Dedifferentiated amniotic fluid mesenchymal stem cell (primary cell): Measurements from ENCODE around the gene ARF4.
A peak's percentile ranks its signal among the peaks of the same experiment; 100 is the strongest.

Experiments
- DNase-seq: peaks from one replicate; pipeline ENCODE4 v3.0.0-alpha.2; 2016; ENCODE audit errors: extremely low spot score

ARF4 gene

DNA sequence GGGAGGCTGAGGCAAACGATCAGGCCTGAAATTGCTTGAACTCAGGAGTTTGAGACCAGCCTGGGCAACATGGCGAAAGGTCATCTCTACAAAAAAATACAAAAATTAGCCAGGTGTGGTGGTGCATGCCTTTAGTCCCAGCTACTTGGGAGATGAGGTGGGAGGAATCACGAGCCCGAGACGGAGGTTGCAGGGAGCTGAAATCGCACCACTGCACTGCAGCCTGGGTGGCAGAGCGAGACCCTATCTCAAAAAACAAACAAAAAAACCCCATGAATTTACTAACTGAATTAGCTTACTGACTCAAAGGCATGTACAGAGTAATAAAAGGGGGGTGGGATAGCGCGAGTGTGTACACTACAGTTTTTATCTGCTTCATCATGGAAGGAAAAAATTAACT, 19.3 kb downstream of the ARF4 start:
- DNase-seq: no peak

DNA sequence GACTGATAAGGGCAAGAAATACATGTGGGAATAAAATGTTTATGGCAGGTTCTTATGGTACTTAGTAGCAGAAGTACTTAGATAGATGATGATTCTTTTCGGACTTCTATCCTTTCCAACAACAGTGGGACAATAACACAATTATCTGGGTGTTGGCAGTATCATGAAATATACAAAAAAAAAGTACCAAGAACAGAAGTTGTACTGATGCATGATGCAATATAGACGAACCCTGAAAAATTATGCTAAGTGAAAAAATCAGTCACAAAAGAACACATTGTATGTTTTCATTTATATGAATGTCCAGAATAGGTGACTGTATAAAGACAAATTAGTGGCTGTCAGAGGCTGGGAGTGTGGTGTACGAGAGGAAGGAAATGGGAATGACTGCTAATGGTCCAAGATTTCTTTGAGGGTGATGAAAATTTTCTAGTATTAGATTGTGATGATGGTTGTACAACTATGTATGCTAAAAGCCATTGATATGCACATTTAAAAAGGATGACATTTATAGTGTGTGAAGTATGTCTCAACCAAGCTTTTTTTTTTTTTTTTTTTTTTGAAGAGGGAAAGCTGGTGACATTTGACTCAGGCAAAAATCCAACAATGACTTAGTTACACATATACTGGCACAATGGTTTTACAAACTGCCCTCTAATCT, 21.0 kb downstream of the ARF4 start:
- no peak for DNase-seq

DNA sequence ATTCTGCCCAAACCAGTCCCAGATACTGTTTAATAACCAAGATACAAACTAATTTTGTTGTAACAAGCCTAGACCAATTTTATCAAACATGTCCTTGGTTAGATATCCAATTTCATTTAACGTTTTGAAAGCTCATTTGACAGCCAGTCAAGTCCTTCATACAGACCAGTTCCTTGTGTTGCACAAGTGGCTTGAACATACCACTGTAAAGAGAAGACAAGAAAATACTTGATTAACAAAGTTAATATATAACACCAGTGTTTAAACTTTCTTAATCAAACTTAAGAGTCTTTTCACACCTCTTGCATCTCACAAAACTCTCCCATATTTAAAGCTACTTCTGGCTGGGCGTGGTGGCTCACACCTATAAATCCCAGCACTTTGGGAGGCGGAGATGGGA, 25.0 kb downstream of the ARF4 start:
- no peak for DNase-seq

DNA sequence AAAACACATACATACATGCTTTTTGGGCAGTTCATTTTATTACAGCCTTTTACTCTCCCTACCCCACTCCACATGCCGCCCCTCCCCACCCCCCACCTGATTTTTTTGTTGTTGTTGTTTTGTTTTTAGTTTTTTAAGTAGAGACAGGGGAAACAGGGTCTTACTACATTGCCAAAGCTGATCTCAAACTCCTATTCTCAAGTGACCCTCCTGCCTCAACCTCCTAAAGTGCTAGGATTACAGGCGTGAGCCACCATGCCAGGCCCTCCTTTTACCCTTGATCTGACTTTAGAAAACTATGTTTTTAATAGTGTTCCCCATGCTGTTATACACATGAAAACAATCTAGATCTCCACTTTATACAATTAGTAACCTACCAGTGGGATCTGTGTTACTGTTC, 26.3 kb downstream of the ARF4 start:
- no peak for DNase-seq

DNA sequence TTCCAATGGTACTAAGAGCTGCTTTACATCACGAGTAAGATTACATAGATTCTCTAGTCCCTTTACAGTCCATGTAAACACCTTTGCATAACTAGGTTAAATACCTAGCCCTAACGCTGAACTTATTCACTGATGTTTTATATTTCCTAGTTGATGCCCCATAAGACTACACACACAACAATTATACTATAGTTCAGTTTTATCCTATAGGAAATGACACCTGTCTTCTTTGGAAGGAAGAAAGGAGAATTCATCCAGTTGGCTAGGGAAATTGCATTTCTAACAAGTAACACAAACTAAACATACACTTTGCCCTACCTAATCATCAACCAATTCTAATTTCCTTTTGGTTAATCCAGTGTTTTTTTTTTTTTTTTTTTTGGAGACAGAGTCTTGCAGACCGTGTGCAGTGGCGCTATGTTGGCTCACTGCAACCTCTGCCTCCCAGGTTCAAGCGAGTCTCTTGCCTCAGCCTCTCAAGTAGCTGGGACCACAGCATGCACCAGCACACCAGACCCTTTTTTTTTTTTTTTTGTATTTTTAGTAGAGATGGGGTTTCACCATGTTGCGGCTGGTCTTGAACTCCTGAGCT, 27.2 kb downstream of the ARF4 start:
- DNase-seq: no peak

DNA sequence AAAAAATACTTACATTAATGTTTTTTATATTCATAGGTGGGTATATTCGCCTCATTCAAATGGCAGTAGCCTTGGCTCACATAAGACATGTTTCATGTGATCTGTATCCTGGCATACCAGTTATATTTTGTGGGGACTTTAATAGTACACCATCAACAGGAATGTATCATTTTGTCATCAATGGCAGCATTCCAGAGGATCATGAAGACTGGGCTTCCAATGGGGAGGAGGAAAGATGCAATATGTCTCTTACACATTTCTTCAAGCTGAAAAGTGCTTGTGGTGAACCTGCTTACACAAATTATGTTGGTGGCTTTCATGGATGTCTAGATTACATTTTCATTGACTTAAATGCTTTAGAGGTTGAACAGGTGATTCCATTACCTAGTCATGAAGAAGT, 37.6 kb downstream of the ARF4 start:
- DNase-seq: peak; percentile 25

DNA sequence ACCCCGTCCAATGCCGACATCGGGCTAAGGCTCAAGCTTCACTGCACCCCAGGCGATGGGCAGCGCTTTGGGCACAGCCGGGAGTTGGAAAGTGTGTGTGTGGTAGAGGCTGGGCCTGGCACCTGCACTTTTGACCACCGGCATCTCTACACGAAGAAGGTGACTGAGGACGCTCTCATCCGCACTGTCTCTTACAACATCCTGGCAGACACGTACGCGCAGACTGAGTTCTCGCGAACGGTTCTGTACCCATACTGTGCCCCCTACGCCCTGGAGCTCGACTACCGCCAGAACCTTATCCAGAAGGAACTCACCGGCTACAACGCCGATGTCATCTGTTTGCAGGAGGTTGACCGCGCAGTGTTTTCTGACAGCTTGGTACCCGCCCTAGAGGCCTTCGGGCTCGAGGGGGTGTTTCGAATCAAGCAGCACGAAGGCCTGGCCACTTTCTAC, 40.0 kb downstream of the ARF4 start:
- DNase-seq: no peak

DNA sequence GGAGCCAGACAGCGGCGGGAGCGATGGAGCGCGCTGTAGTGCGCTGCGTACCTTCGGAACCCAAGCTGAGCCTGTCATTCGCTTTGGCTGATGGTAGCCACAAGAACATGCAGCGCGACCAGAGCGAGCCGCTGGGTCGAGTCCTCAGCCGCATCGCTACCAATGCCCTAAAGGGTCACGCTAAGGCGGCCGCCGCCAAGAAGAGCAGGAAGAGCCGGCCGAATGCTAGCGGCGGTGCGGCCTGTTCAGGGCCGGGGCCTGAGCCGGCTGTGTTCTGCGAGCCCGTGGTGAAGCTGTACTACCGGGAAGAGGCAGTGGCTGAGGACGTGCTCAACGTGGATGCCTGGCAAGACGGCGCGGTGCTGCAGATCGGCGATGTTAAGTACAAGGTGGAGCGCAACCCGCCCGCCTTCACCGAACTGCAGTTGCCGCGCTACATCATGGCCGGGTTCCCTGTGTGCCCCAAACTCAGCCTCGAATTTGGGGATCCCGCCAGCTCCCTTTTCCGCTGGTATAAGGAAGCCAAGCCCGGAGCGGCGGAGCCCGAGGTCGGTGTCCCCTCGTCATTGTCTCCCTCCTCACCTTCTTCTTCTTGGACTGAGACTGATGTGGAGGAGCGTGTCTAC, 40.6 kb downstream of the ARF4 start:
- DNase-seq: no peak

DNA sequence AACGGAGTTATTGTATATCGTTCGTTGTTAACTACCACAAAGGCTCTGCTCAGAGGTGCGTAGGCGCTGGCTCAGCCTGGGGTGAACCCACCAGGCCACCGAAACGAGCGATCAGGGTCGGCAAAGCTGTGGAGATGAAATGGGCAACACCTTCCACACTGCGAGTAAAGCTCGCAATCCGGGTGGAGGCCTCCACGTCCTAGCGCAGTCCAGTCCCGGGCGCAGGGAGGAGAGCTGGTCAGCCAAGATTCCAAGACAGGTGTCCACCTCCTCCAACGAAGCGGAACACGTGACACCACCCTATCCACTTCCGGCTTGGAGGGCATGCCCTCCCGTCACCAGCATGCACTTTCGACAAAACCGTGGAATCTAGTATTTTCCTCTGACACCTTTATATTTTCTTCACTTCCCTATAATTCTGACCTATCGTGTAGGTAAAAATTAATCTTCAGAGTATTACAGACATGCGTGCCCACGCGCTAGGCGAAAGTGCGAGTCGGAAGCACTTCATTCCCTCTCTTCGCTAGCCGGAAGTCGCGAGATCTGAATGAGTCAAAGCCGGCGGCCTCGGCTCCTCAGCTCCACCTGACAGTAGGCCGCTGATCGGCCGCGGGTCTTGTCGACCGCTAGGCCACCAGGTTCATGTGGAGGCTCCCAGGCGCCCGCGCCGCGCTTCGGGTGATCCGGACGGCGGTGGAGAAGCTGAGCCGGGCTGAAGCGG, 41.2 kb downstream of the ARF4 start, which contains the start of gene PDE12:
Gene PDE12 (plus strand): TSS at position 537 of the 721 bp plus-strand sequence. CDS start 106 bp downstream, at position 643.
- peak; percentile 84 for DNase-seq

DNA sequence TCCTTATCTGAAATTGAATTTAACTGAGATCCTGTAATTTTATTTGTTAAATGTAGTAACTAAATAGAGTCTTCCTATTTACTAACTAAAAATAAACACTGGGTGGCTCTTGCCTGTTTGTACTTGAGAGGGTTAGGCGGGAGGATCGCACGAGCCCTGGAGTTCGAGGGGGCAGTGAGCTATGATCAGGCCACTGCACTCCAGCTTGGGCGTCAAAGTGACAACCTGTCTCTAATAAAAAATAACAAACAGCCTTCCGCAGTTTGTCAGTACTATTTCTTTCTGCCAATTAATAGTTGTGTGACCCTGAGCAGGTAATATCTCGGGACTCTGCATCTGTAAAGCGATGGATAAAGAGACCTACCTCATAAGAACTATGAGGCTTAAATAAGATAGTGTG, 41.8 kb downstream of the ARF4 start:
- no peak for DNase-seq

DNA sequence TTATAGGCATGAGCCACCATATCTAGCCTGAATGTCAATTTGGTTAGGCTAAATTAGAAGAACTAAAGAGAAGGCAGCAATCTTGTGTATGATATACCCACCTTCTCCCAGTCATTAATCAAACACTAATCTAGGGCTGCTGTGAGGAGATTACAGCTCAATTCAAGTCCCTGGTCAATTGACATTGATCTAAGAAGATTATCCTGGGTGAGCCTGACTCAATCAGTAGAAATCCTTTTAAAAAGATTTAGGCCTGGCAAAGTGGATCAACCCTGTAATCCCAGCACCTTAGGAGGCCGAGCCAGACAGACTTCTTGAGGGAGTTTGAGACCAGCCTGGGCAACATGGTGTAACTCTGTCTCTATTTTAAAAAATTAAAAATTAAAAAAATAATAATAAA, 50.5 kb downstream of the ARF4 start:
- no peak for DNase-seq

DNA sequence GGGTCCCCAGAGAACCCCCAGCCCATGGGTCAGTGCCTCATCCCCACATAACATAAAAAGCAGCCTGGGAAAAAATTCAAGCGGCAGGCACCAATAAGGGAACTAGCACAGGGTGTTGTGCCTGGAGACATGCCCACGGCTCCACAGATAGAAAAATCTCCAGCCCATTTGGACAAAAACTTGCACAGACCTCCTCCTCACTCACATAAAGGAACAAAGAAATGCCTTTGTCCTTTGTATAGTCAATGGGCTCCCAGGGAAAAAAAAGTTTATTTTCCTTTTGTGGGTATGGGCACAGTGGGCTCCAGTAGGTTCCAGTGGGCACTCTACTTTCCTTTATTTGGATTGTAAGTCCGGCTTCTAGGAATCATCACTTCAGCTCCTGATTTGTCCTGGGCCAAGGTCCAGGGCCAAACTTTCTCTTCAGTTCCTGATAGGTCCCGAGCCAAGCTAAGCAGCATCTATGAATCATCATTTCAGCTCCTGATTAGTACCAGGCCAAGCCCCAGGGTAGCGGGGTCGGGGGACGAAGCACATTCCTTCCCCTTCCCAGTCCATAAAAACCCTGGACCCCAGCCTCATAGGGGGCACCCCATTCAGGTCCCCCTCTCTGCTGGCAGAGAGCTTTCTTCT, 51.4 kb downstream of the ARF4 start:
- no peak for DNase-seq

DNA sequence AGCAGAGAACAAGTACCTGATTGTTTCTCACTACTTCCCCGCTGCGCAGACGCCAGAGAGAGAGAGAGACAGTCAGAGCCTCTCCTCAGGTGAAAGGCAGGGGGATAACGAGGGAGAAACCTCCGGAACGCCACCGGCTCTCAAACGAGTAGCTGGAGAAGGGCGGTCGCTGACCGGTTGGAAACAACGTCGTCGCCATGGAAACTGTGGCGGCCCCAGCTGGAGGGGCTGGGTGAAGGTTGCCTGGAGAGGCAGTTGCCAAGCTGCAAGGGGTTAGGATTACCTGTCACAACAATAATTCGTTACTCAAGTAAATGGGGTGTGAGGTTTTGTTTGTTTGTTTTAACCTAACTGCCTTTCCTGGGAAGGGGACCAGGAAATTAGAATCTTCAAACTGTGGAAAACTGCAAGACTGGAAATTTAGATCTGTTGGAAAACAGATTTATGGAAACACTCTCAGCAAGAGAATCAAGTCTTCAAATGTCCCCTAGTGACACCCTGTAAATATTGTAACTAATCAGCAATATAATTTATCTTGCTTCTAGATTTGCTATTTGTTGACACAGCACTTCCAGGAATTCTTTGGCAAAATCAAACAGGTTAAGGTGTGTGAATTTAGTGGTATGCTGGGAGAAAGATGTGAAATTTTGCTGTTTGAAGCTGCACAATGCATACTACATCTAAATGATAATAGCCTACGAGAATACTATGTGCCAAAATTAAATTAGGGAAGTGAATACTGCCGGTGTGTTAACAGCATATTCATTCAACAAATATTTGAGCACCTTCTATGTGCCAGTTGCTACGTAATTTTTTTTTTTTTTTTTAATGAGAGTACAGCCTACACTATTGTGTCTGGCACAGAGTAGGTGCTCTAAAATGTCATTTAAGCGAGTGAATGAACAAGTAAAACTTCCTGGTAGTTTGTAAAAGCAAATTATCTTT, 52.7 kb downstream of the ARF4 start, which contains the start of gene DNAH12:
Gene DNAH12 (minus strand): TSS at position 164 of the 945 bp plus-strand sequence. CDS start 1,474 bp downstream, outside the sequence.
- DNase-seq: no peak

DNA sequence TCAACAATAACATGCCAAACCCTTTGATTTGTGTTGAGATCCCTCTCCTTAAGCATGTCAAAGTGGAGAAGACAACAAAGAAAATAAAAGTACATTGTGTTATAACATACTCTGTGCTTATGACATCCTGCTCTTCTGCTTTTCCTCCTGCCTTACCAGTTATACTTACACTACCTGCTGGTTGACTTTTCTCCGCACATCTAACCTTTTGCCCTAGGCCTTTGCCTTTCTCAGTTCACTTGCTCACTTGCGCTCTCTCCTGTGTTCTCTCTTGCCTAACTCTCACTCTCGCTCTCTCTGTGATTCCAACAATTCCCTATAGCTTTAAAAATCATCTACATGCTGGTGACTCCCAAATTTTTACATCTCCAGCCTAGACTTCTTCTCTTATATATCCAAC, 58.7 kb downstream of the ARF4 start:
- no peak for DNase-seq

DNA sequence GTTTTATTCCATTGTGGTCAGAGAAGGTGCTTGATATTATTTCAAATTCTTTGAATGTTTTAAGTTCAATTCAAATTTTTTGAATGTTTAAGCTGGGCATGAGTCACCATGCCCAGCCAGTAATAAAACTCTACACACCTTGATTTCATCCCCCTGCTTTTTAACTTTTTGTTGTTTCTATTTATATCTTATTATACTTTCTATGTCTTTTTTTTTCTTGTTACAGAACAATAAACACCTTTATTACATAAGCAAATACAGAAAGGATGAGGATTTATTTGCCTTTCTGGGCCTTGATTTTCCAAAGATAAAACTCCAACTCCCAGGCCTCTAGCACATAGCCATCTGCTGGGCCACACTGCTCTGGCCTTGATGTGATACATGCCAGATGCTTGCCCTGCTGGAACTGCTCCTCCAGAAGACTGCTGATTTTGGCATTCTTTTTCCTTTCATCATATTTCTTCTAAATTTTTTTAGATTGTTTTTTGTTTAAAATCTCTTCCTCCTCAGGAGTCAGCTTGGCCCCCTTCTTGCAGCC, 67.0 kb downstream of the ARF4 start:
- DNase-seq: no peak
